Neural cell (in vitro differentiated cells): ENCODE results near the gene APBB2. TPM values are rescaled to one million over a fixed set of nuclear protein-coding genes. Genes with fewer than 3 reads are reported as not detected.

Experiments used
- H2AFZ ChIP-seq: fragments of 200-600, 300-800 bp; sonication (generic), shearing (Covaris generic); 2 replicates; pipeline ENCODE4 v1.6.0; 2014; ENCODE audit warnings: low read depth, mild to moderate bottlenecking, antibody characterized with exemption, low read length, moderate library complexity
- H3F3A ChIP-seq: fragments of 200-600 bp; shearing (Covaris generic); 2 replicates; pipeline ENCODE4 v1.6.1; 2016; ENCODE audit warnings: mild to moderate bottlenecking, moderate library complexity, mixed read lengths, antibody characterized with exemption, low read length; ENCODE audit not compliant: insufficient read depth, poor library complexity, severe bottlenecking
- H3K27ac ChIP-seq: fragments of 200-600, 300-800 bp; sonication (generic), shearing (Covaris generic); 2 replicates; pipeline ENCODE4 v1.5.1; 2014; ENCODE audit warnings: mild to moderate bottlenecking, low read length, moderate library complexity
- H3K27me3 ChIP-seq: fragments of 300-800, 200-600 bp; sonication (generic), shearing (Covaris generic); 2 replicates; pipeline ENCODE4 v1.6.0; 2014; ENCODE audit warnings: mild to moderate bottlenecking, low read depth, low read length, moderate library complexity; ENCODE audit not compliant: insufficient read depth
- H3K36me3 ChIP-seq: fragments of 300-800, 200-600 bp; sonication (generic), shearing (Covaris generic); 2 replicates; pipeline ENCODE4 v1.5.1; 2014; ENCODE audit warnings: mild to moderate bottlenecking, antibody characterized with exemption, low read length, moderate library complexity; ENCODE audit not compliant: insufficient read depth
- H3K4me2 ChIP-seq: fragments of 300-800, 200-600 bp; sonication (generic), shearing (Covaris generic); 2 replicates; pipeline ENCODE4 v1.6.0; 2014; ENCODE audit warnings: mild to moderate bottlenecking, low read length
- H3K4me3 ChIP-seq: fragments of 300-800, 200-600 bp; sonication (generic), shearing (Covaris generic); 2 replicates; pipeline ENCODE4 v1.5.1; 2014; ENCODE audit warnings: mild to moderate bottlenecking, low read length, moderate library complexity
- H3K79me2 ChIP-seq: fragments of 200-600 bp; shearing (Covaris generic); replicated peaks from 2 replicates; pipeline ENCODE4 v1.6.0; 2014; ENCODE audit warnings: mild to moderate bottlenecking, low read length, moderate library complexity; ENCODE audit not compliant: insufficient read depth
- H3K9ac ChIP-seq: fragments of 300-800, 200-600 bp; sonication (generic), shearing (Covaris generic); 2 replicates; pipeline ENCODE4 v1.6.1; 2016; ENCODE audit warnings: mild to moderate bottlenecking, low read length, mixed read lengths
- H3K9me2 ChIP-seq: fragments of 200-600 bp; shearing (Covaris generic); 2 replicates; pipeline ENCODE4 v1.6.1; 2016; ENCODE audit warnings: mild to moderate bottlenecking, low read length, mixed read lengths; ENCODE audit not compliant: insufficient read depth
- H3K9me3 ChIP-seq: fragments of 200-600, 300-800 bp; sonication (generic), shearing (Covaris generic); 2 replicates; pipeline ENCODE4 v1.6.1; 2016; ENCODE audit warnings: mild to moderate bottlenecking, mixed run types, low read length, moderate library complexity, mixed read lengths
- H4K20me1 ChIP-seq: fragments of 200-600 bp; shearing (Covaris generic); 2 replicates; pipeline ENCODE4 v1.6.1; 2016; ENCODE audit warnings: mild to moderate bottlenecking, mixed run types; ENCODE audit not compliant: insufficient read depth
- CTCF ChIP-seq: fragments of 450-650 bp; IDR thresholded peaks from 2 replicates; pipeline ENCODE4 v1.5.1; 2014; ENCODE audit warnings: antibody characterized with exemption, mild to moderate bottlenecking, moderate library complexity; ENCODE audit not compliant: poor library complexity, severe bottlenecking
- EP300 ChIP-seq: fragments of 450-650 bp; conservative IDR thresholded peaks from 2 replicates; pipeline ENCODE4 v1.6.1; 2014; ENCODE audit warnings: antibody characterized with exemption, mild to moderate bottlenecking, moderate library complexity; ENCODE audit not compliant: poor library complexity, severe bottlenecking
- EZH2 ChIP-seq: fragments of 200-600, 300-800 bp; shearing (Covaris generic), sonication (generic); IDR thresholded peaks from 2 replicates; pipeline ENCODE4 v1.6.1; 2014; ENCODE audit warnings: antibody characterized with exemption, low read length, borderline replicate concordance, mild to moderate bottlenecking; ENCODE audit not compliant: insufficient read depth, poor library complexity, severe bottlenecking
- MXI1 ChIP-seq: fragments of 450-650 bp; conservative IDR thresholded peaks from 2 replicates; pipeline ENCODE4 v1.6.1; 2014; ENCODE audit warnings: antibody characterized with exemption, mild to moderate bottlenecking; ENCODE audit not compliant: poor library complexity, severe bottlenecking
- POLR2AphosphoS5 ChIP-seq: IDR thresholded peaks from 2 replicates; pipeline ENCODE4 v1.6.1; 2012
- RAD21 ChIP-seq: fragments of 450-650 bp; conservative IDR thresholded peaks from 2 replicates; pipeline ENCODE4 v1.6.1; 2014; ENCODE audit warnings: antibody characterized with exemption, mild to moderate bottlenecking, moderate library complexity
- REST ChIP-seq: IDR thresholded peaks from 2 replicates; pipeline ENCODE4 v1.6.1; 2012; ENCODE audit warnings: borderline replicate concordance
- SMC3 ChIP-seq: fragments of 450-650 bp; conservative IDR thresholded peaks from 2 replicates; pipeline ENCODE4 v1.6.1; 2014; ENCODE audit warnings: antibody characterized with exemption, mild to moderate bottlenecking, moderate library complexity; ENCODE audit not compliant: poor library complexity
- TAF1 ChIP-seq: IDR thresholded peaks from 2 replicates; pipeline ENCODE4 v1.6.1; 2012; ENCODE audit warnings: low read depth
- polyA plus RNA-seq: library from polyadenylated mRNA; depleted of rRNA; stranded (reverse); fragments of >200 nt; gene quantifications from 2 replicates; pipeline ENCODE4 v1.2.3, GENCODE V29; 2014

The APBB2 gene
- polyA plus RNA-seq, 1 donor from 2014 or later, result 41.9 TPM

GRCh38 chr4:41044791-41045190, 169.6 kb downstream of the APBB2 start:
- no peaks in the 10 kb centered on the region for H3K36me3 ChIP-seq
- H3K4me3 ChIP-seq, result no peak overlapping the region
- no peaks in the 10 kb centered on the region for H4K20me1 ChIP-seq
- H3K9me2 ChIP-seq, result no peaks in the 10 kb centered on the region
- H3F3A ChIP-seq, result no peaks in the 10 kb centered on the region
- H3K27ac ChIP-seq, result no peak overlapping the region
- H3K9me3 ChIP-seq, result no peaks in the 10 kb centered on the region
- no peaks in the 10 kb centered on the region for H3K79me2 ChIP-seq
- no peak overlapping the region for H2AFZ ChIP-seq
- no peak for TF ChIP-seq POLR2AphosphoS5
- TF ChIP-seq TAF1, result no peak
- no peak for TF ChIP-seq MXI1
- no peak for TF ChIP-seq SMC3
- no peak for TF ChIP-seq CTCF
- TF ChIP-seq RAD21, result no peak
- no peak for TF ChIP-seq EP300
- TF ChIP-seq EZH2, result no peak
- no peak for TF ChIP-seq REST
- H3K9ac ChIP-seq, result no peak overlapping the region
- H3K4me2 ChIP-seq, result no peak overlapping the region
- H3K27me3 ChIP-seq, result no peaks in the 10 kb centered on the region

GRCh38 chr4:41044165-41044564, 170.2 kb downstream of the APBB2 start:
- H3K36me3 ChIP-seq, result no peaks in the 10 kb centered on the region
- no peaks in the 10 kb centered on the region for H3K79me2 ChIP-seq
- no peaks in the 10 kb centered on the region for H4K20me1 ChIP-seq
- TF ChIP-seq EP300 (no peak), REST (no peak), EZH2 (no peak), RAD21 (no peak), SMC3 (no peak), MXI1 (no peak), POLR2AphosphoS5 (no peak), CTCF (no peak)
- no peak overlapping the region for H3K4me3 ChIP-seq
- H3K4me2 ChIP-seq, result no peak overlapping the region
- H3K9ac ChIP-seq, result no peak overlapping the region
- H3K9me3 ChIP-seq, result no peaks in the 10 kb centered on the region
- H3K27me3 ChIP-seq, result no peaks in the 10 kb centered on the region
- H2AFZ ChIP-seq, result no peak overlapping the region
- H3F3A ChIP-seq, result no peaks in the 10 kb centered on the region
- no peak overlapping the region for H3K27ac ChIP-seq
- no peaks in the 10 kb centered on the region for H3K9me2 ChIP-seq
